GM04503 (cell line): ENCODE data around the gene CAMK1G.

Source experiments
- DNase-seq: peaks from one replicate; pipeline ENCODE4 v3.0.0-alpha.2; 2012; ENCODE audit warnings: low read depth

Gene CAMK1G

DNA sequence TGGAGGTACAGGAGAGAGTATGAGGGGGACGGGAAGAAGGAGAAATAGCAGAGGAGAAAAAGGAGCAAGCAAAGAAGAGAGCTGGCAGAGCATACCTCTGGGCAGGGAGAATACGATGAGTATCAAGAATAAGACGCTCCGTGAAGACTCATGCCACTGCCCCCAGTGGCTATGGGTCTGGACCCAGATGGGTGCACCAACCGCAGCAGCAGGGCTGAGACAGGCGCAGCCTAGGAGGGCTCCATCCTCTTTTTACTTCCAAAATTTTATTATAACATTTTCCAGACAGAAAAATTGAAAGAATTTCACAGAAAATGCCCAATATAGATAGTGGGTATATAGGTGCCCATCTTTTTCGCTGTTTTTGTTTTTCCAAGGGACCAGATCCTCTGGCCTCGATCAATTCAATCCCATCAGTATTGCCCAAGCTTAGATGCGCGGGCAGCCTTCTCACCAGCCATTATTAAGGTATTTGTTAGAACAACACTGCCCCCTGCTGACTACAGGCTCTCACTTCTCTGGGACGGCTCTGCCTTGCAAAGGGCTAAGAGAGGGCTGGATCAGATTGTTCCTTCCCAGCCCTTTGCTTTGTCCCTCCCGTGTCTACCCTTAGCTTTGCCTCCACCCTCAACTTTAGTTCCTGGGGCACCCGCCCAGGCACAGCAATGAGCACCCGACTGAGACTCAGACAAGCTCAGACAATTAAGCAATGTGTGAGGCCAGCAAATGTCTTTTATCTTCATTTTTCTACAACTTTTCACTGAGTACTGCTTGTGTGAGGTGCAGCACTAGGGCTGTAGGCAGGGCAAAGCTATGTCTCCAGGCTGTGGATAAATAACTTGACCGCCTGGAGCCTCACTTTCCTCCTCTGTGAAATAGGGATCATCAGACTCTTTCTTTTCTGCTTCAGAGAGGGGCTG lies 17.5 kb upstream of the CAMK1G start:
- no peak for DNase-seq

DNA sequence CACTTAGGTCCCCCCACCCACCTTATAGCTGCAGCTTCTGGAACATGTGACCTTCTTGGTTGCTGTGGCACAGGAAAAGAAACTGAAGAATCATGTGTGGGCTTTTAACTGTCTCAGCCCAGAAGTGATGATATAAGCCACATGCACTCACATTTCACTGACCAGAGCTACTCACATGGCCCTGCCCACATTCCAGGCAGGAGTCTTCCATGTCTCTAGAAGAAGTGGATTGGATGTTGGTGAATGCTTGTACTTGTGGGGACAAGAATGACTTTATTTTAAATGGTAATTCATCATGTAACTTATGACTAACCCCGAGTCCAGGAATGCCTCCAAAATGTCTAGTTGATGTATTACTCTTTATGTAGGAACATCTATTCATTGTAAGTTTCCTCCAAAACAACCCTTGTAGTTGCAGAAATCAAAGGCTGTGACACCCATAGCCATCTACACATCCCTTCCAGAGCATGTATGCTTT lies 15.8 kb upstream of the CAMK1G start:
- peak; percentile 66 for DNase-seq

DNA sequence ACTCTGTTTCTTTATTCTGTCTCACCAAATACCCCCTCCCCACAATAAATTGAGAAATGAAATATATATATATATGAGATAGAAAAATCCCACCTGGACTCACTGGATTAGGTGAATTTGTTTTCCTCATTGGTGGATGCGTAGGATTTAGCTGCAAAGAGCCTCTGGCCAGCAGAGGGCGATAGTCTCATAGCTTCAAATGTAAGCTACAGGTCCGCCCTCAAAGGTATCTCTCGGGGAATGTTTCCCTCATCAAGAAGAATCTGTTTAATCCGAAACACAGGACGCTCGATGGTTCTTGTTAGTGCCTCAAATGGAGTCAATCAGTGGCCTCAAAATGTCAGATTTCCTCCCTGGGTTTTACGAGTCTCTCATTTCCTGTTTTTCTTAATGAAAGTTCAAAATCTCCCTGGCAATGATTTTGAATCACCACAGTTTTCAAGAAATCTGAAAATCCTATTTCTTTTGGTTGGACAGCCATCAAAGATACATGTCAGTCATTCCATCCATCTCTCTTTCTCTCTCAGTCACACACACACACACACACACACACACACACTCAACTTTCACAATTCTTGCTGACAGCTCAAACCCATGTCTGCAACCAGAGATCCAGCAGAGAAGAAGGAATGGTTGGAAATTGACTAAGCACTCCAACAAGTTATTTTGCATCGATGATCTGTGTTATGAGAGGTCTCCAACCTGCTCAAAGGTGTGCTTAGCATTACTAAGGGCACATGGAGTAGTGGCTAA lies 13.9 kb upstream of the CAMK1G start:
- no peak for DNase-seq

- DNase-seq = no peak
Observed at GRCh38 chr1:209570743-209571142, 12.8 kb upstream of the CAMK1G start.

- no peak for DNase-seq
Observed at GRCh38 chr1:209576392-209577197, 6.9 kb upstream of the CAMK1G start.

DNA sequence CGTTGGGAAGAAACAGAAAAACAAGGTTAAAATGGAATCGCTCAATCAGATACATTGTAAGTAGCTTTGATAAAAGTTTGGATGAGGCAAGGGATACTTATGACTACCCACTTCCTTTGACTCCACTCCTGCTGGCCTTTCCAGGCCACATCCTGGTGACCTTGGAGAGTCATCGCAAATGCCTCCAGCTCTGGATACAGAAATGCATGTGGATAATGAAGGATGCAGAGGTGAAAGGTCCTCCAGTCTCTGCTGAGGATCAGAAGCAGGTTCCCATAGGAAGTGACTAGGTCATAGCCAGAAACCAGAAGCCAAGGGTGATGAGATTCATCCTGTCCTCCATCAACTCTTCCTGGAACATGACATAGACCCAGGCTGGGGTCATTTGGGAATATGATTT lies 6.2 kb upstream of the CAMK1G start:
- DNase-seq = no peak

DNA sequence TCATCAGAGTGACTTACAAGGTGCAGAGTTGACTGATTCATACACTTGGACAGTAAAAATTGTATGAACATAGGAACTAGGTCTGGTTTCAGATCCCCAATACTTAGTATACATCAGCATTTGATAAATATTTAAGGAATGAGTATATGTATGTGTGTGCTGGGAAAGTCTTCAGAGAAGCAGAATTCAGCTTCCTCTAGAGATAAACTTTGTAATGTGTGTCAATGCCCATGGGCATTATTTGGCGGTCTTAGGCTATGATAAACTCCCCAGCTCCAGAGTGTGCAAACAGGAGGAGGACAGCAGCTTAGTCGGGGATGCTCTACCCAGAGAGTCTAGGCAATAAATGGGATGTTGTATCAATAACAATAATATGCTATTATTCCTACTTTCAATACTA lies 2.9 kb upstream of the CAMK1G start:
- DNase-seq = no peak

- DNase-seq = no peak
Observed at GRCh38 chr1:209584231-209584672, 738 bp downstream of the CAMK1G start.

DNA sequence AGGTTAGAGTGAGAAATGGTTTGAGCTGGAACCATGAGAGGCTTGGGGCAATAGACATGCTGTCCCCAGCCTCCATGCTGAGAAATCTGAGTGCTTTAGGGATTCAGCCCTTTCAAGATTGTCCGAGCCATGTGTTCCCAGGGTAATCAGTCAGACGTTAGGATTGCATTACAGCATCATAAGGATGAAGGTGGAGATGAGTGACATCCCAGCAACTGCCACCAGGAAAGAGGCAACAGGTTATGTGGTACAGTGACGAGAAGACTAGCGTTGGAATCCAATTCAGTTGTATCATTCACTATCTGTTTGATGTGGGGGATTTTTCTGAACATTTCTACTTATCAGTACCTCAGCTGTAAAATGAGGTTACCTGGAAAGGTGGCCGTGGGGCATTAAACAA lies 1.7 kb downstream of the CAMK1G start:
- DNase-seq = no peak

DNA sequence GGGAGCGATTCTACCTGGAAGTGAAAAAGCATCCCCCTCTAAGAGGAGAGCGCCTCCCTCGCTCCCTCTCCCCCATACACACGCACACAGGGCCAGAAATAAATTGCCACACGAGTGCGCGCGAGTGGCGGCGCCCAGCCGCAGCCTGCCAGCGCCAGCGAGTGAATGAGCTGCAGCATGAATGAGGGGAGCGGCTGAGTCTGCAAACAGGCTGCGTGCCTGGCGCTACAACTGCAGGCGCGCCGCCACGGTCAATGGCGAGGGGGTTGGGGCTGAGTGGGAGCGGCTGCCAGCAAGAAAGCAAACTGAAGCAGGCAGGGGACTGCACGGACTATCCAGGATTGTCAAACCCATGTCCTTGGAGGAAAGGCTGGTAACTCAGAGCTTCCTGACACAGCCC lies 2.2 kb downstream of the CAMK1G start:
- DNase-seq = no peak

- no peak for DNase-seq
Observed at GRCh38 chr1:209586221-209586740, 2.8 kb downstream of the CAMK1G start.

DNA sequence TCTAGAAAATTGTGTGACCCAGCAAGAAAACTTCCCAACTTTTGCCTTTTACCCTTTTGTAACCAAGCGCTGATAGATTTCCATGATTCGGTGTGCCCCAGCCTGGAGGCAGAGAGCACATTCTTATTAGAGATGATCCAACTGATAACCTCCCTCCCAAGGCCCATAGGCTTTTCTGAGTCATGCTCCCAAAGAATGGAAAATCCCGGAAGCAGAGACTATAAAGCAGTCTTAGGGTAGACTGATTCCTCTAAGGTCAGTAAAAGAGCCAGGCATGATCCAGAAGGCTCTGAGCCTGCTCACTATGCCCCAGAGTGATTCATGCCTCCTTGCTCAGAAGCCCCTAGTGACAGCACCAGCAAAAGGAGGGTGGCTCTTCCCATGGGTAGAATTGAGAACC lies 4.3 kb downstream of the CAMK1G start:
- no peak for DNase-seq

DNA sequence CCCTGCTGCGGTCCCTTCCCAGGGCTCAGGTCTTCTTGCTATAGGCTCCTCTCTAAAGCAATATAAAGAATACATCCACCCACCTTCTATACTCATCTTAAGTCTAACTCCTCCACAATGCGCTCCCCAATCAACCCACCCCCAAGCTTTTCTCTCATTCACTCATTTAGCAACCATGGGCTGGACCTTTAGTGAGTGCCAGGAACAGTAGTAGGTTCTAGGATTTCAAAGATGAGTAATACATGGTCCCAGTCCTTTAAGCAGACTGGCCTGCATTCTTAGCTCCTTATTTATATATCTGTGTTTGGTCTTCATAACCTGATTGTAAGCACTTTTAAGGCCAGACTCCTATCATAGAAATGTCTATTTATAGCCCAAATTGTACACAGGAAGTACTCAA lies 5.9 kb downstream of the CAMK1G start:
- DNase-seq = no peak

DNA sequence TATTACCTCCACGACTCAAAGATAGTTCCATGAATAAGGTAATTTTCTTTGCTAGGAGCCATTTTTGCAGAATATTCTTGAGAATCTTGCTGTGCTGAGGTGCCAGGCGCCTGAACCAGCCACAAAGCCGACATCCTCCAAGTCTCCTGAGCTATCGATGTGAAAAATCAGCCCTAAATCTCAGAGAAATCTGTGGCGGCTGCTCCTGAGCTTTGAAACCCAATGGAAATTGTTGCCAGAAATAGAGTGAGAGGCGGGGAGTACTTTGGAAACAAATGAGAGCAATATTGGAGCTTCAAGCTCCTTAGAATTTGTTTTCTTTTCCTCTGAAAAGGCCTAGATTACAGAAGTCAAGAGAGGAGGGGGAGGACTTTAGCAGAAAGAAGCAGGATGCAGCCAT lies 6.3 kb downstream of the CAMK1G start:
- no peak for DNase-seq

DNA sequence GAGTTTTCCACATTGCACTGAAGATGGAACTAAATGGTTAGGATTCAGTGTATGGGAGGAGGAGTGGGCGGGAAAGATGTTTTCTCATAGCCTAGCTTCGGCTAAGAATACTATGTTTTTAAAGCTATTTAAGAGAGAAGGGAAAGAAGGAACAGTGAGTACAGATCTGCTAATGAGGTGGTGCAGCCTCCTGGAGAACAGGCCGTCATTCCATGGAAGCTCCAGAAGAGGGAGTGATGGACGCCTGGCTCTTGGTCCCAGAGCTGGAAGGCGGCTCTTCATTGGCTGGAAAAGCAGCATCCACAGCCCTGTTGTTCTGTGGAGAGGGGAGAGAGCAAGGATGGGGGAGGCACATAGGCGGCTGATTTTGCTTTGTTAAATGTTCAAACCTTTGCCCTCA lies 6.9 kb downstream of the CAMK1G start:
- no peak for DNase-seq

DNA sequence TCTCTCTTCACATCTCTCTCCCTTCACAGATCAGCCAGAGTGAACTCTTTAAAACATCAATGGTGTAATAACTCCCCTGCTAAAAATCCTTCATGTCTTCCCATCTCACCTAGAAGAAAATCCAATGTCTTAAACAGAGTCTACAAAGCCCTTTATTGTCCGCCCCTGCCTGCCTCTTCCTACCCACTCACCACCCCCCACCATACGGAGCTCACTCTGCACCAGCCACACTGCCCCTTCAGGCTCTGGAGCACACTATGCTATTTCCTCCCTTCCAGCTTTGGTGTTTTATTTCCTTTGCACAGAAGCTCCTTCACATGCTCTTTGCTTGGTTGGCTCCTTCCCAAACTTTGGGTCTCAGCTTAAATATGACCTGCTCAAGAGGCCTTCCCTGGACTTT lies 10.2 kb downstream of the CAMK1G start:
- no peak for DNase-seq

- no peak for DNase-seq
Observed at GRCh38 chr1:209594440-209594839, 10.9 kb downstream of the CAMK1G start.

- no peak for DNase-seq
Observed at GRCh38 chr1:209595028-209595427, 11.5 kb downstream of the CAMK1G start.

DNA sequence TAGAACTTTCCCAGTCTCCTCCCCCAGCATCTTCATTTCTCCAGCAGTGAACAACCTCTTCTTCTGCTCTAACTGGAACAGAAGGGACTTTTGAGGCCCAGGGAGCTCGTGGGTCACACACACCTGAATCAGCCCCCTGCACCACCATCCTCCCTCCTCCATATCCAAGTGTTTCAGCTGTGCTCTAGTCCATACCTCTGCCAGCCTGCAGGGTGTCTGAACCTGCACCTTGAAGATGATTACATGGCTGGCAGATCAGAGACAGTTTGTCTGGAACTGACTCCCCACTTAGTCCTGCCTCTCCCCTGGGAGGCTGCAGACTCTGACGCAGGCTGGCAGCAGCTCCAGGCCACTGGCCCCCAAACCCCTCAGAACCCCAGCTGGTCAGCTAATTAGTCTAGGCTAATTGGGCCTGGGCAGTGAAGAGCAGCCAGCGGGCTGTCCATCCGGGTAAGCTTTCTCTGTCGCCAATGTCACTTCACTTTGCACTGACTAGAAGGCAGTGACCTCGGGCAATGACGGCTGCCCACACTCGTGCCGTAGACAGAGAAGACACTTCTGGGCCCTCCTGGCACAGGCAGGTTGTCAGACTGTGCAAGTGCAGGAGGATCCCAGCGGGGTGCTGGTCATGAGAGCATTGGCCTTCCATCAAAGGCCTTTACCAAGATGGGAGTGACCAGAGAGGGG lies 12.2 kb downstream of the CAMK1G start:
- no peak for DNase-seq

- DNase-seq = no peak
Observed at GRCh38 chr1:209597499-209597898, 14.0 kb downstream of the CAMK1G start.

GRCh38 chr1:209598227-209598626 lies 14.7 kb downstream of the CAMK1G start:
- DNase-seq = no peak
